Breast epithelium (tissue), 4 donors: ENCODE data around the gene CAMTA1. TPM values are rescaled to one million over a fixed set of nuclear protein-coding genes. Genes with fewer than 3 reads are reported as not detected.

Source experiments
- DNase-seq, 2 donors: peaks; one replicate each; pipeline ENCODE4 v3.0.0-alpha.2; 2019; ENCODE audit warnings: low spot score in 2 of 2
- H3K27ac ChIP-seq, 2 donors: fragments of 200-600 bp; sonication (generic) in 1 of 2; one replicate each; pipeline ENCODE4 v1.5.1; 2016 to 2019; ENCODE audit warnings: mild to moderate bottlenecking in 1 of 2
- H3K27me3 ChIP-seq, 2 donors: fragments of 200-600 bp; sonication (generic) in 1 of 2; one replicate each; pipeline versions ENCODE4 v1.5.1 to v1.6.0; 2017 to 2019; ENCODE audit warnings: control low read depth in 1 of 2, mild to moderate bottlenecking in 1 of 2
- H3K36me3 ChIP-seq: fragments of 200-600 bp; one replicate; pipeline ENCODE4 v1.5.1; 2019
- H3K4me1 ChIP-seq, 2 donors: fragments of 200-600 bp; sonication (generic); one replicate each; pipeline ENCODE4 v1.5.1; 2016 to 2019; ENCODE audit warnings: control low read depth in 1 of 2
- H3K4me3 ChIP-seq, 3 donors: fragments of 200-600 bp; sonication (generic); 1 replicate in 2 of 3; 2 replicates in 1 of 3; pipeline ENCODE4 v1.5.1; 2016 to 2019; ENCODE audit warnings: mild to moderate bottlenecking in 3 of 3, moderate library complexity in 2 of 3
- H3K9me3 ChIP-seq, 2 donors: fragments of 200-600 bp; sonication (generic) in 1 of 2; one replicate each; pipeline ENCODE4 v1.5.1; 2016 to 2019; ENCODE audit warnings: control low read depth in 1 of 2
- POLR2A ChIP-seq: fragments of 450-650 bp; IDR thresholded peaks from one replicate; pipeline ENCODE4 v1.6.1; 2016; ENCODE audit warnings: antibody characterized with exemption, mild to moderate bottlenecking, moderate library complexity
- POLR2AphosphoS5 ChIP-seq, 3 donors: sonication (generic); formaldehyde crosslinking; IDR thresholded peaks; one replicate each; pipeline ENCODE4 v1.6.1; 2017; ENCODE audit warnings: antibody characterized with exemption in 3 of 3
- intact Hi-C: fragments of 100-400 bp; cut with DNase I; formaldehyde crosslinking; loops from one replicate; pipeline ENCODE4 v1.15.1; 2023; ENCODE audit warnings: low total_unique reads
- total RNA-seq, 3 donors: library from RNA; depleted of rRNA; stranded (reverse); fragments of >200 nt; gene quantifications; one replicate each; pipeline ENCODE4 v1.1.0, GENCODE V29; 2016
- TF ChIP-seq, protein P1 (sequence below), 3 donors: fragments of 450-650 bp; IDR thresholded peaks; one replicate each; pipeline ENCODE4 v1.5.1; 2016 to 2017; ENCODE audit warnings: antibody characterized with exemption in 3 of 3, mild to moderate bottlenecking in 3 of 3, moderate library complexity in 3 of 3

Gene CAMTA1
- total RNA-seq, 3 donors from 2014 or later = 53.4 to 84.0 (median 61.9) TPM

DNA sequence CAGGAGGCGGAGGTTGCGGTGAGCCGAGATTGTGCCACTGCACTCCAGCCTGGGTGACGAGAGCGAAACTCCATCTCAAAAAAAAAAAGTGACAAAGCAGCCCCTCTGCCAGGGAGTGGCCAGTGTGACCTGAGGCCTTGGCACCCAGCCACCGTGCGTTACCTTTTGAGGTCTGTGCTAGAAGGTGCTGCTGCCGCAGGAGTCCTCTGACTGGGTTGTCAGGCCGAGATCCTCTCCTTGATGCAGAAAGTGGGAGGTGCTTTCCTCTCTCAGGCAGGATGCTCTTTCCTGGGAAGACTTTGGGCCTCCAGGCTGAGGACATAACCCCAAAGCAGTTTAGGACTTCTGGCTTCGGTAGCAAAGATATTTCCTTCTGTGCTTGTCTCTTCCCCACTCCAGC lies 705.3 kb downstream of the CAMTA1 start:
- Histone ChIP-seq H3K27me3 (no peaks in the 10 kb centered on the region), H3K9me3 (no peaks in the 10 kb centered on the region), H3K4me1 (no peaks in the 10 kb centered on the region), H3K27ac (peak overlapping the region; percentile 43 to 78), H3K4me3 (no peak overlapping the region), H3K36me3 (no peaks in the 10 kb centered on the region)
- intact Hi-C loops = loop anchor here (10.0 kb wide), 1 partner anchor 1226 kb away; the partner anchor contains the start of gene GPR153
- TF ChIP-seq POLR2AphosphoS5 (IDR thresholded peaks at IDR 0.05) = no peak
- no peak for DNase-seq

DNA sequence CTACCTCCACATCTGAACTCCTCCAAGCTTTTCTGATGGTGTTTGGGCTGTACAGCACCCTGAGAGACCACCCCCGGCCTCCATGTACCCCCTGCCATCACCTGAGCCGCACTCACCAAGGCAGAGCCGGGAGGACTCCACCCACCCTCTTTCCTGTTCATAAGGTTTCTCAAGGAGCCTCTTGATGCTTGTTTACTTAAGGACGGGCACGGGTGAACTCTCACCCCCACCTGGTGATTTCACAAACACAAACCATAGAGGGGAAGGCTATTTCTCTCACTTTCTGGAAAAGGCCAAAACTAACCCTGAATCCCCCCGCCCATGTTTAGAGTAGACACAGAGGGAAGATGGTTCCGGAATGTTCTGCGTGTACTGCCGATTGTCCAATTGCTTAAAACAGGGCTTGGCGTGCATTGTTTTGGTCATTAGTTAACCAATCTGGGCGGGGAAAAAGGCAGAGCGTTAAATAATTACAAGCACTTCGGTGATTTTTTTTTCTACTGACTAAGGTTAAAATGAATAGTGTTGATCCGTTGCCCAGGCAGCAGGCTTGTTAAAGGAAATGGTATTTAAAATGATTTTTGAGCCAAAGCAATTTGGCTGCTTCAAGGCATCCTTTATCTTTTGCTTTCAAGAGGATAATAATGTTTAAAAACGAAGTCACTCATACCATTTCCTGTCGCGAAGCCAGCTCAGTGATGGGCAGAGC lies 706.0 kb downstream of the CAMTA1 start:
- intact Hi-C loops = loop anchor here (10.0 kb wide), 1 partner anchor 1226 kb away; the partner anchor contains the start of gene GPR153
- H3K27me3 ChIP-seq = no peaks in the 10 kb centered on the region
- H3K27ac ChIP-seq = peak overlapping the region; percentile 52 to 78

DNA sequence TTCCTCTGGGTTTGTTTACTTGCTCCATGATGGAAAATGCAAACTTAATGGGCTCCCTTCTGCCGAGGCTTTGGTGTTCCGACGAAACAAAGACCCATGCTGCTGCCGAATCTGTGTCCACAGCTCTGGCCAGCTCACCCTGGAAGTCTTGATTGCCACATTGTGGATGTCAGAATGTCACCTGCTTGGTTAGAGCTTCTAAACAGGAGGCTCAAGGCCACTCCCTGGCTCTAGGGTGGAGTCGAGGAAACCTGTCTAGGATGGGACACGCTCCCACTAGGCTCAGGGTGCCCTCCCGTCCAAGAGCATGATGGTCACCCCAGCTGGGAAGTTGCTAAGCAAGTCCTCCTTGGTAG lies 706.5 kb downstream of the CAMTA1 start:
- DNase-seq = no peak
- Histone ChIP-seq H3K27me3 (no peaks in the 10 kb centered on the region), H3K4me1 (no peaks in the 10 kb centered on the region), H3K9me3 (no peaks in the 10 kb centered on the region), H3K27ac (peak overlapping the region; percentile 52 to 78), H3K36me3 (no peaks in the 10 kb centered on the region), H3K4me3 (no peak overlapping the region)
- TF ChIP-seq POLR2AphosphoS5 (IDR thresholded peaks at IDR 0.05) (no peak), POLR2A (no peak)
- TF ChIP-seq, protein P1, sequence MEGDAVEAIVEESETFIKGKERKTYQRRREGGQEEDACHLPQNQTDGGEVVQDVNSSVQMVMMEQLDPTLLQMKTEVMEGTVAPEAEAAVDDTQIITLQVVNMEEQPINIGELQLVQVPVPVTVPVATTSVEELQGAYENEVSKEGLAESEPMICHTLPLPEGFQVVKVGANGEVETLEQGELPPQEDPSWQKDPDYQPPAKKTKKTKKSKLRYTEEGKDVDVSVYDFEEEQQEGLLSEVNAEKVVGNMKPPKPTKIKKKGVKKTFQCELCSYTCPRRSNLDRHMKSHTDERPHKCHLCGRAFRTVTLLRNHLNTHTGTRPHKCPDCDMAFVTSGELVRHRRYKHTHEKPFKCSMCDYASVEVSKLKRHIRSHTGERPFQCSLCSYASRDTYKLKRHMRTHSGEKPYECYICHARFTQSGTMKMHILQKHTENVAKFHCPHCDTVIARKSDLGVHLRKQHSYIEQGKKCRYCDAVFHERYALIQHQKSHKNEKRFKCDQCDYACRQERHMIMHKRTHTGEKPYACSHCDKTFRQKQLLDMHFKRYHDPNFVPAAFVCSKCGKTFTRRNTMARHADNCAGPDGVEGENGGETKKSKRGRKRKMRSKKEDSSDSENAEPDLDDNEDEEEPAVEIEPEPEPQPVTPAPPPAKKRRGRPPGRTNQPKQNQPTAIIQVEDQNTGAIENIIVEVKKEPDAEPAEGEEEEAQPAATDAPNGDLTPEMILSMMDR (IDR thresholded peaks at IDR 0.05) = no peak
- intact Hi-C loops = loop anchor here (10.0 kb wide), 1 partner anchor 1227 kb away; the partner anchor contains the start of gene GPR153

More for the DNA sequence above, 706.0 kb downstream of the CAMTA1 start:
- DNase-seq = no peak
- Histone ChIP-seq H3K36me3 (no peaks in the 10 kb centered on the region), H3K9me3 (no peaks in the 10 kb centered on the region), H3K4me3 (peak overlapping the region in 1 of 3 donors; percentile 37), H3K4me1 (no peaks in the 10 kb centered on the region)
- TF ChIP-seq POLR2AphosphoS5 (IDR thresholded peaks at IDR 0.05) = no peak
- TF ChIP-seq POLR2A = no peak

DNA sequence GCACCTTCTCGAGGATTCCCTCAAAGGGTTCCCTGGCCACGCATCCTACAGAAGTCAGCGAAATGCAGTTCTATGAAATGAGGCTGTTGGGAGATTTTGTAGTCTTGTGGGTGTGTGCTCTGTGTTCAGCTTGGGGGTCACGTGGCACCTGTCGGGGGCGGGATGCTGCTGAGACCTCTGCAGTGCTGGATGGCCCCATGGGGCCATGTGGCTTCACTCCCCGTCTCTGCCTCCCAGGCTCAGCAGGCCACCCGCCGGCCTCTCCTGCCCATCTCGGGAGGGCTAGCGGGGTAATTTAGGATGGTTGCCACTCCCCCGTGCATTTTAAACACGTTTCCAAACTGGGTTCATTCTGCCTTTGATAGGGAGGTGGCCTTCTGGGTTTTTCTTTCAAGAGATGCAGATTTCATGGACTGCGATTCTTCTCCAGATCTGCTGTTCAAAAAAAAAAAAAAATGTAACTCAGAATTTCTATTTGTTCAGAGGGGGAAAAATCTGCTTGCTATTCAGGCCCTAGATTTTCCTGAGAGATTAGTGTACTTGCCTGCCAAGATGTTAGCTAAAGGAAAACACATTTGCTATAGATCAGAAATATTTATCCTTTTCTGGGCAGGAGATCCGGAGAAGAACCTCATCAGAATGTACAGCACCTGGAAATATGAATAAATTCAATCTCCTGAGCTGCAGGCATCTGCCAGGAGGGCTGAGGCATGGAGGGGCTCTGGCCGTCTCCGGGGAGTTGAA lies 708.6 kb downstream of the CAMTA1 start:
- TF ChIP-seq, protein P1 (IDR thresholded peaks at IDR 0.05) = no peak
- TF ChIP-seq POLR2AphosphoS5 (IDR thresholded peaks at IDR 0.05) (no peak), POLR2A (no peak)
- H3K4me1 ChIP-seq = no peaks in the 10 kb centered on the region
- intact Hi-C loops = loop anchor here (10.0 kb wide), 1 partner anchor 1229 kb away; the partner anchor contains the start of gene GPR153
- H3K4me3 ChIP-seq = no peak overlapping the region
- no peaks in the 10 kb centered on the region for H3K36me3 ChIP-seq
- H3K27me3 ChIP-seq = no peaks in the 10 kb centered on the region
- H3K27ac ChIP-seq = no peak overlapping the region
- no peaks in the 10 kb centered on the region for H3K9me3 ChIP-seq
- no peak for DNase-seq

DNA sequence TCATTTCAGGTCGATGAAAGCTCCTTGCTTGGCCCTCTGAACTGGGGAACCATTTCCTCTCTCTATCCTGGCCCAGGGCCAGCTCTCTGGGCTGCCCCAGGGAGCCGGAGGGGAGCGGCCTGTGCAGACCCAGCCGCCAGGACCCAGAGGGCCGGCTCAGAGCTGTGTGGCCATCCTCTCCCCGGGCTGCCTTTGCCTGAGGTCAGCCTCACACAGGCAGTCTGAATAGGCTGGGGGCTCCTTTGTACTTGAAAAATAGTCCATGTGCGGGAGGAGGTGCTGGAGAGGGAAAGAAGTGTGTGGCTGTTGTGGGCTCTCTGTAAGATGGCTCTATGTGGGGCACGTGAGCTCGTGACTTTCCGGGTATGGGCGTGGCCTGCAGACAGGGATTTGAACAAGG lies 710.7 kb downstream of the CAMTA1 start:
- TF ChIP-seq, protein P1 (IDR thresholded peaks at IDR 0.05) = no peak
- TF ChIP-seq POLR2AphosphoS5 (IDR thresholded peaks at IDR 0.05) (no peak), POLR2A (no peak)
- intact Hi-C loops = loop anchor here (10.0 kb wide), 1 partner anchor 1231 kb away; the partner anchor contains the start of gene GPR153

More for the DNA sequence above, 710.7 kb downstream of the CAMTA1 start:
- H3K27me3 ChIP-seq = no peaks in the 10 kb centered on the region
- no peak overlapping the region for H3K27ac ChIP-seq
- no peak overlapping the region for H3K4me3 ChIP-seq
- H3K36me3 ChIP-seq = no peaks in the 10 kb centered on the region
- no peaks in the 10 kb centered on the region for H3K9me3 ChIP-seq
- DNase-seq = no peak
- no peaks in the 10 kb centered on the region for H3K4me1 ChIP-seq
